Left ventricle myocardium inferior (tissue), 1 donor: ENCODE results near the gene ANTKMT. TPM values are rescaled to one million over a fixed set of nuclear protein-coding genes. Genes with fewer than 3 reads are reported as not detected.

Experiments
- DNase-seq: peaks from one replicate; pipeline ENCODE4 v3.0.0-alpha.2; 2020
- H3K27ac ChIP-seq: fragments of 200-600 bp; replicated peaks from 2 replicates; pipeline ENCODE4 v1.8.0; 2021
- H3K27me3 ChIP-seq: fragments of 200-600 bp; 2 replicates; pipeline ENCODE4 v1.8.0; 2021; ENCODE audit warnings: low read depth
- H3K36me3 ChIP-seq: fragments of 200-600 bp; 2 replicates; pipeline ENCODE4 v1.8.0; 2021
- H3K4me1 ChIP-seq: fragments of 200-600 bp; 2 replicates; pipeline ENCODE4 v1.8.0; 2021
- H3K4me3 ChIP-seq: fragments of 200-600 bp; 2 replicates; pipeline ENCODE4 v1.8.0; 2021; ENCODE audit warnings: mild to moderate bottlenecking, moderate library complexity
- H3K9me3 ChIP-seq: fragments of 200-600 bp; replicated peaks from 2 replicates; pipeline ENCODE4 v1.8.0; 2021
- intact Hi-C: fragments of 100-400 bp; cut with micrococcal nuclease; formaldehyde crosslinking; loops from one replicate; pipeline ENCODE4 v1.11.0; 2022
- total RNA-seq: library from RNA; stranded (reverse); fragmentation: NEBNext Ultra II Directional; extraction: Animal tissue kit (Norgen Biotek cat#: 25700); gene quantifications from one replicate; pipeline ENCODE4 v1.2.1, GENCODE V29; 2021
- TF ChIP-seq, protein P1 (sequence below): fragments of 200-600 bp; IDR thresholded peaks from 2 replicates; pipeline ENCODE4 v1.8.0; 2021; ENCODE audit warnings: antibody characterized with exemption, mild to moderate bottlenecking, borderline replicate concordance
- donor health status: DM: no; HTN: yes; CAD: no; lungs with severe emphysema.

ANTKMT gene
- total RNA-seq, 1 donor from 2014 or later, result 30.7 TPM

DNA sequence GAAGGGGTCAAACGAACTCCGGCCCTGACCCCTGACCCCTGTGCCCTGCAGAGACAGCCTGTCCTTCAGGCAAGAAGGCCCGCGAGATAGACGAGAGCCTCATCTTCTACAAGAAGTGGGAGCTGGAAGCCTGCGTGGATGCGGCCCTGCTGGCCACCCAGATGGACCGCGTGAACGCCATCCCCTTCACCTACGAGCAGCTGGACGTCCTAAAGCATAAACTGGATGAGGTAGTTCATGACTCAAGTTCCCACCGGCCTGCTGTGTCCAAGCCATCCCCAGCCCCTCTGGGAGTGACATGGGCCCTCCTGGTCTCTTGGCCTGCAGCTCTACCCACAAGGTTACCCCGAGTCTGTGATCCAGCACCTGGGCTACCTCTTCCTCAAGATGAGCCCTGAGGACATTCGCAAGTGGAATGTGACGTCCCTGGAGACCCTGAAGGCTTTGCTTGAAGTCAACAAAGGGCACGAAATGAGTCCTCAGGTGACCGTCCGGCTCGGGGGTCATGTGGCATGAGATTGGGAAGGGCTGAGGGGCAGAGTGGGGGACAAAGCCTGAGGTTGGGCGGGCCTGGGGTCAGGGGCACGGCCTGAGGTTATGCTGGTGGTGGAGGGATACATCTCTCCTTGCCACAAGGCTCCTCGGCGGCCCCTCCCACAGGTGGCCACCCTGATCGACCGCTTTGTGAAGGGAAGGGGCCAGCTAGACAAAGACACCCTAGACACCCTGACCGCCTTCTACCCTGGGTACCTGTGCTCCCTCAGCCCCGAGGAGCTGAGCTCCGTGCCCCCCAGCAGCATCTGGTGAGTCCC, 45.3 kb downstream of the ANTKMT start:
- H3K4me1 ChIP-seq, result no peaks in the 10 kb centered on the region
- TF ChIP-seq, protein P1, sequence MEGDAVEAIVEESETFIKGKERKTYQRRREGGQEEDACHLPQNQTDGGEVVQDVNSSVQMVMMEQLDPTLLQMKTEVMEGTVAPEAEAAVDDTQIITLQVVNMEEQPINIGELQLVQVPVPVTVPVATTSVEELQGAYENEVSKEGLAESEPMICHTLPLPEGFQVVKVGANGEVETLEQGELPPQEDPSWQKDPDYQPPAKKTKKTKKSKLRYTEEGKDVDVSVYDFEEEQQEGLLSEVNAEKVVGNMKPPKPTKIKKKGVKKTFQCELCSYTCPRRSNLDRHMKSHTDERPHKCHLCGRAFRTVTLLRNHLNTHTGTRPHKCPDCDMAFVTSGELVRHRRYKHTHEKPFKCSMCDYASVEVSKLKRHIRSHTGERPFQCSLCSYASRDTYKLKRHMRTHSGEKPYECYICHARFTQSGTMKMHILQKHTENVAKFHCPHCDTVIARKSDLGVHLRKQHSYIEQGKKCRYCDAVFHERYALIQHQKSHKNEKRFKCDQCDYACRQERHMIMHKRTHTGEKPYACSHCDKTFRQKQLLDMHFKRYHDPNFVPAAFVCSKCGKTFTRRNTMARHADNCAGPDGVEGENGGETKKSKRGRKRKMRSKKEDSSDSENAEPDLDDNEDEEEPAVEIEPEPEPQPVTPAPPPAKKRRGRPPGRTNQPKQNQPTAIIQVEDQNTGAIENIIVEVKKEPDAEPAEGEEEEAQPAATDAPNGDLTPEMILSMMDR, result no peak
- H3K36me3 ChIP-seq, result no peaks in the 10 kb centered on the region
- no peak for DNase-seq
- intact Hi-C loops, result no loop called here
- H3K9me3 ChIP-seq, result no peaks in the 10 kb centered on the region
- H3K4me3 ChIP-seq, result no peak overlapping the region
- no peak overlapping the region for H3K27ac ChIP-seq
- peaks cover 66% of the 10 kb centered on the region for H3K27me3 ChIP-seq

DNA sequence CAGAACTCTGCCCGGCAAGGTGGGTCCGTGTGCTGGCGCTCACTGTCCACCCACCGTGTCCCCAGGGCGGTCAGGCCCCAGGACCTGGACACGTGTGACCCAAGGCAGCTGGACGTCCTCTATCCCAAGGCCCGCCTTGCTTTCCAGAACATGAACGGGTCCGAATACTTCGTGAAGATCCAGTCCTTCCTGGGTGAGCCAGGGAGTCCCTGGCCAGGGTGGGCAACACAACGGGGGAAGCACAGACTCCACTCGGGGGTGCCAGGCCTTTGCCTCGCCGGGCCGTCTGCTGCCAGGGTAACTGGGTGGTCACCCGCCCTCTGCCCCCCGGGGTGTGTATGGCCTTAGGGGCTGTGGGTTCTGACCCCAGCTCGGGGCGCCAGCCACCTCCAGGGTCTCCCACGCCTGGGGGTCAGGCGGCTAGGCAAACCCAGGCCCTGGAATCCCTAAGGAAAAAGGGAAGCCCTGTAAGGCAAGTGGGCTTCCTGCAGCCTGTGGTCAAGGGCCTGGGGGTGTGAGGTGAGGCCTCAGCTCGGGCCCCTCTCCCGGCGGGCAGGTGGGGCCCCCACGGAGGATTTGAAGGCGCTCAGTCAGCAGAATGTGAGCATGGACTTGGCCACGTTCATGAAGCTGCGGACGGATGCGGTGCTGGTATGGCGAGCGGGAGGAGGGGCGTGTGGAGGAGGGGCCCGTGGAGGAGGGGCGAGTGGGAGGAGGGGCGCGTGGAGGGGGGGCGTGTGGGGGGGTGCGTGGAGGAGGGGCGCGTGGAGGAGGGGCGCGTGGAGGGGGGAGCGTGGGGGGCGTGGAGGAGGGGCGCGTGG, 46.1 kb downstream of the ANTKMT start:
- peaks cover 58% of the 10 kb centered on the region for H3K27me3 ChIP-seq
- intact Hi-C loops, result no loop called here
- no peak for DNase-seq

DNA sequence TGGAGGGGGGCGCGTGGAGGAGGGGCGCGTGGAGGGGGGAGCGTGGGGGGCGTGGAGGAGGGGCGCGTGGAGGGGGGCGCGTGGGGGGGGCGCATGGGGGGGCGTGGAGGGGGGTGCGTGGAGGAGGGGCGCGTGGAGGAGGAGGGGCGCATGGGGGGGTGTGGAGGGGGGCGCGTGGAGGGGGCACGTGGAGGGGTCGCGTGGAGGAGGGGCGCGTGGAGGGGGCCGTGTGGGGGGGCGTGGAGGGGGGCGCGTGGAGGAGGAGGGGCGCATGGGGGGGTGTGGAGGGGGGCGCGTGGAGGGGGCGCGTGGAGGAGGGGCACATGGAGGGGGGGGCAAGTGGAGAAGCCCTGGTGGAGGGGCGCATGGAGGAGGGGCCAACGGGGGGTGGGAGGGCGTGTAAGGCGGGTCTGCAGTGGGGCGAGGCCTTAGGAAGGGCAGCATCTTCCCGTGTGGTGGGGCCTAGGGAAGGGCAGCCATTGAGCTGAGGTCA, 46.8 kb downstream of the ANTKMT start:
- no peak overlapping the region for H3K27ac ChIP-seq
- no peaks in the 10 kb centered on the region for H3K4me1 ChIP-seq
- H3K27me3 ChIP-seq, result peaks cover 51% of the 10 kb centered on the region
- no peaks in the 10 kb centered on the region for H3K36me3 ChIP-seq
- DNase-seq, result no peak
- no peaks in the 10 kb centered on the region for H3K9me3 ChIP-seq
- intact Hi-C loops, result no loop called here
- H3K4me3 ChIP-seq, result no peak overlapping the region
- TF ChIP-seq, protein P1, result no peak

More for the DNA sequence above, 46.1 kb downstream of the ANTKMT start:
- no peaks in the 10 kb centered on the region for H3K36me3 ChIP-seq
- no peaks in the 10 kb centered on the region for H3K9me3 ChIP-seq
- TF ChIP-seq, protein P1, result no peak
- no peak overlapping the region for H3K4me3 ChIP-seq
- H3K27ac ChIP-seq, result no peak overlapping the region
- H3K4me1 ChIP-seq, result no peaks in the 10 kb centered on the region

DNA sequence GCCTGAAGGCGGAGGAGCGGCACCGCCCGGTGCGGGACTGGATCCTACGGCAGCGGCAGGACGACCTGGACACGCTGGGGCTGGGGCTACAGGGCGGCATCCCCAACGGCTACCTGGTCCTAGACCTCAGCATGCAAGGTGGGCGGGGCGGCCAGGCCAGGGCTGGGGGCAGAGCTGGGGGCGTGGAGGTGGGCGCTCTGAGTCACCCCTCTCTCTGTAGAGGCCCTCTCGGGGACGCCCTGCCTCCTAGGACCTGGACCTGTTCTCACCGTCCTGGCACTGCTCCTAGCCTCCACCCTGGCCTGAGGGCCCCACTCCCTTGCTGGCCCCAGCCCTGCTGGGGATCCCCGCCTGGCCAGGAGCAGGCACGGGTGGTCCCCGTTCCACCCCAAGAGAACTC, 47.5 kb downstream of the ANTKMT start:
- H3K9me3 ChIP-seq, result no peaks in the 10 kb centered on the region
- no peaks in the 10 kb centered on the region for H3K4me1 ChIP-seq
- H3K27ac ChIP-seq, result no peak overlapping the region
- TF ChIP-seq, protein P1, result no peak
- intact Hi-C loops, result no loop called here
- DNase-seq, result no peak
- no peaks in the 10 kb centered on the region for H3K36me3 ChIP-seq
- H3K27me3 ChIP-seq, result peaks cover 45% of the 10 kb centered on the region
- H3K4me3 ChIP-seq, result no peak overlapping the region

DNA sequence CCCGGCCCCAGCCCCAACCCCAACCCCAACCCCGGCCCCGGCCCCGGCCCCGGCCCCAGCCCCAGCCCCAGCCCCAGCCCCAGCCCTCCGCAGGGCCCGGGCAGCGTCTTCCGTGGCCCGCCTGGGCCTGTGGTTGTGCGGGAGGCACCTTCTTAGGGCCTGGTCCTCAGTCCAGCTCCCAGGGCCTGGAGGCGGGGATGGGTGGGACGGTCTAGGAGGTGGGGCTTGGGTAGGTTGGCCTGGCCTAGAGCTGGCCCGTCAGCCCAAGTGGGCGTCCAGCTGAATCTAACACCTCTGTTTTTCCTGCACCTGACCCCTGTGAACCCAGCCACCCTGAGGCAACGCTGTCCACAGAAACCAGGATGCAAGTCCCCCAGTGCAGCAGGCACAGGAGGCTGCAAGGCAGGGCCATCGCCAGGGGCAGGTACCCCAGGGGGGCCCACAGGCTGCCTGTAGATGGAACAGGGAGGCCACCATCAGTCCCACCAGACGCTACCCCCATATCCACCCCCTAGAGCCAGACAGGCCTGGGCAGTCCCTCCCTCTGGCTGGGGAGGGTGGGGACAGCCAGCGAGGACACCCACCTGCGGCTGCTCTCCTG, 48.3 kb downstream of the ANTKMT start:
- Histone ChIP-seq H3K4me3 (no peak overlapping the region), H3K27me3 (peaks cover 43% of the 10 kb centered on the region), H3K4me1 (no peaks in the 10 kb centered on the region), H3K27ac (no peak overlapping the region), H3K36me3 (no peaks in the 10 kb centered on the region), H3K9me3 (no peaks in the 10 kb centered on the region)
- intact Hi-C loops, result no loop called here
- no peak for DNase-seq
- TF ChIP-seq, protein P1, result no peak
